Measurements from ENCODE around the gene GALR2.

- TF ChIP-seq CTCF (conservative IDR thresholded peaks at IDR 0.05) (no peak), ZFX (IDR thresholded peaks at IDR 0.05) (no peak)
These were observed 18.2 kb downstream of the GALR2 start for GRCh38 chr17:76092526-76093413.
